IMR-90 (cell line): ENCODE data around the gene RAB3A. TPM values are rescaled to one million over a fixed set of nuclear protein-coding genes. Genes with fewer than 3 reads are reported as not detected.

Source experiments
- ATAC-seq: fragments of 200-7000 bp; cut with Tn5 transposase; 2 replicates; pipeline ENCODE4 v1.9.1; 2020; ENCODE audit warnings: low read depth, mild to moderate bottlenecking, moderate library complexity
- BruUV-seq: library from RNA; stranded (reverse); fragments of 400-500 nt; replicated peaks from 2 replicates; lab custom pipeline; 2021; lab: Mats Ljungman, UMichigan
- CTCF ChIA-PET: fragments of 300-600 bp; formaldehyde crosslinking; extraction: SDS; loops from one replicate; lab custom pipeline; 2021; ENCODE audit warnings: antibody characterized with exemption; lab: Yijun Ruan, JAX
- POLR2A ChIA-PET: fragments of 300-600 bp; sonication (Branson Sonifier 250); formaldehyde crosslinking; loops from one replicate; lab custom pipeline; 2022; ENCODE audit warnings: antibody characterized with exemption; ENCODE audit not compliant: unreplicated experiment; lab: Charles Lee
- DNase-seq: peaks from one replicate; pipeline ENCODE4 v3.0.0; 2013
- H2AFZ ChIP-seq: replicated peaks from 2 replicates; pipeline ENCODE3; 2013; ENCODE audit warnings: low read length, mild to moderate bottlenecking; ENCODE audit not compliant: poor library complexity
- H2AK5ac ChIP-seq: 2 replicates; pipeline ENCODE4 v1.6.1; 2013; ENCODE audit warnings: low read depth, low read length, inconsistent platforms
- H2AK9ac ChIP-seq: replicated peaks from 2 replicates; pipeline ENCODE3; 2013; ENCODE audit warnings: mild to moderate bottlenecking, low read depth, low read length, moderate library complexity; ENCODE audit not compliant: poor library complexity
- H2BK120ac ChIP-seq: 2 replicates; pipeline ENCODE4 v1.6.1; 2013; ENCODE audit warnings: low read depth, low read length, inconsistent platforms
- H2BK15ac ChIP-seq: 3 replicates; pipeline ENCODE4 v1.6.1; 2013; ENCODE audit warnings: low read depth, low read length, inconsistent platforms
- H2BK20ac ChIP-seq: 2 replicates; pipeline ENCODE4 v1.6.1; 2013; ENCODE audit warnings: low read depth, mild to moderate bottlenecking, inconsistent platforms, low read length, moderate library complexity
- H2BK5ac ChIP-seq: 2 replicates; pipeline ENCODE4 v1.6.1; 2013; ENCODE audit warnings: mild to moderate bottlenecking, low read depth, low read length, inconsistent platforms; ENCODE audit not compliant: poor library complexity, severe bottlenecking
- H3K14ac ChIP-seq: replicated peaks from 2 replicates; pipeline ENCODE4 v1.6.1; 2013; ENCODE audit warnings: low read depth, low read length, inconsistent platforms
- H3K18ac ChIP-seq: 2 replicates; pipeline ENCODE4 v1.6.1; 2013; ENCODE audit warnings: low read depth, low read length, control low read depth
- H3K23ac ChIP-seq: 2 replicates; pipeline ENCODE4 v1.6.1; 2013; ENCODE audit warnings: low read depth, low read length, inconsistent platforms
- H3K27ac ChIP-seq: 2 replicates; pipeline ENCODE4 v1.5.1; 2013; ENCODE audit warnings: mild to moderate bottlenecking, control low read depth, low read length; ENCODE audit not compliant: insufficient read depth
- H3K27me3 ChIP-seq: 2 replicates; pipeline ENCODE4 v1.6.1; 2013; ENCODE audit warnings: low read length; ENCODE audit not compliant: control insufficient read depth, insufficient read depth
- H3K36me3 ChIP-seq: 2 replicates; pipeline ENCODE4 v1.6.1; 2013; ENCODE audit warnings: low read length, mixed read lengths; ENCODE audit not compliant: control insufficient read depth, insufficient read depth
- H3K4ac ChIP-seq: 2 replicates; pipeline ENCODE4 v1.6.1; 2013; ENCODE audit warnings: low read depth, low read length, inconsistent platforms
- H3K4me1 ChIP-seq: 2 replicates; pipeline ENCODE4 v1.6.1; 2013; ENCODE audit warnings: low read length, mixed read lengths; ENCODE audit not compliant: control insufficient read depth, insufficient read depth
- H3K4me2 ChIP-seq: 2 replicates; pipeline ENCODE4 v1.6.1; 2013; ENCODE audit warnings: low read depth, mild to moderate bottlenecking, control low read depth, low read length, moderate library complexity
- H3K4me3 ChIP-seq: 2 replicates; pipeline ENCODE4 v1.5.1; 2013; ENCODE audit warnings: low read depth, mild to moderate bottlenecking, control low read depth, low read length, moderate library complexity; ENCODE audit not compliant: insufficient read depth
- H3K56ac ChIP-seq: 2 replicates; pipeline ENCODE4 v1.6.1; 2013; ENCODE audit warnings: low read length, inconsistent platforms; ENCODE audit not compliant: insufficient read depth; ENCODE audit errors: extremely low read depth
- H3K79me1 ChIP-seq, 2 experiments: 2 replicates each; pipeline ENCODE4 v1.6.1; 2013; ENCODE audit warnings: low read length in 2 of 2, inconsistent platforms in 1 of 2, low read depth in 1 of 2
- H3K9ac ChIP-seq: 2 replicates; pipeline ENCODE4 v1.6.1; 2013; ENCODE audit warnings: low read depth, low read length, control low read depth
- H3K9me1 ChIP-seq: 2 replicates; pipeline ENCODE4 v1.6.1; 2013; ENCODE audit warnings: low read length, inconsistent platforms; ENCODE audit not compliant: insufficient read depth
- H3K9me3 ChIP-seq: 2 replicates; pipeline ENCODE4 v1.6.1; 2013; ENCODE audit warnings: low read length; ENCODE audit not compliant: control insufficient read depth, insufficient read depth
- H4K20me1 ChIP-seq: 2 replicates; pipeline ENCODE4 v1.6.1; 2013; ENCODE audit warnings: low read length, inconsistent platforms; ENCODE audit not compliant: insufficient read depth
- H4K5ac ChIP-seq: 2 replicates; pipeline ENCODE4 v1.6.1; 2013; ENCODE audit warnings: mild to moderate bottlenecking, low read depth, low read length, control low read depth
- H4K8ac ChIP-seq, 2 experiments: 2 replicates each; pipeline ENCODE4 v1.6.1; 2013; ENCODE audit warnings: low read depth in 2 of 2, low read length in 2 of 2, control low read depth in 1 of 2, inconsistent platforms in 1 of 2
- H4K91ac ChIP-seq: 2 replicates; pipeline ENCODE4 v1.6.1; 2013; ENCODE audit warnings: low read depth, low read length, inconsistent platforms; ENCODE audit not compliant: insufficient read depth
- BHLHE40 ChIP-seq: fragments of 150-350 bp; IDR thresholded peaks from 2 replicates; pipeline ENCODE4 v1.6.1; 2016; ENCODE audit warnings: mild to moderate bottlenecking, low read depth, low read length
- CEBPB ChIP-seq: IDR thresholded peaks from 2 replicates; pipeline ENCODE4 v1.6.1; 2012; ENCODE audit warnings: low read depth, low read length, improper control_type of control experiment
- CHD1 ChIP-seq: IDR thresholded peaks from 2 replicates; pipeline ENCODE4 v1.6.1; 2012; ENCODE audit warnings: low read depth, low read length, improper control_type of control experiment
- CTCF ChIP-seq: conservative IDR thresholded peaks from 2 replicates; pipeline ENCODE4 v1.5.1; 2012; ENCODE audit warnings: mild to moderate bottlenecking, low read depth, low read length, improper control_type of control experiment
- ELK1 ChIP-seq: fragments of 150-350 bp; IDR thresholded peaks from 2 replicates; pipeline ENCODE4 v1.6.1; 2016; ENCODE audit warnings: low read depth, mild to moderate bottlenecking, low read length, moderate library complexity, borderline replicate concordance
- FOS ChIP-seq: fragments of 150-350 bp; IDR thresholded peaks from 2 replicates; pipeline ENCODE4 v1.6.1; 2016; ENCODE audit warnings: low read depth, low read length
- MAFK ChIP-seq: IDR thresholded peaks from 2 replicates; pipeline ENCODE4 v1.6.1; 2012; ENCODE audit warnings: low read depth, low read length, improper control_type of control experiment
- MAZ ChIP-seq: IDR thresholded peaks from 2 replicates; pipeline ENCODE4 v1.6.1; 2012; ENCODE audit warnings: low read depth, mild to moderate bottlenecking, low read length, improper control_type of control experiment, moderate library complexity, borderline replicate concordance
- MXI1 ChIP-seq: IDR thresholded peaks from 2 replicates; pipeline ENCODE4 v1.6.1; 2012; ENCODE audit warnings: low read depth, mild to moderate bottlenecking, low read length, moderate library complexity, borderline replicate concordance
- NFE2L2 ChIP-seq: fragments of 150-350 bp; IDR thresholded peaks from 2 replicates; pipeline ENCODE4 v1.6.1; 2016; ENCODE audit warnings: low read depth, mild to moderate bottlenecking, low read length
- POLR2A ChIP-seq: IDR thresholded peaks from 2 replicates; pipeline ENCODE4 v1.6.1; 2012; ENCODE audit warnings: mild to moderate bottlenecking, low read depth, low read length
- RAD21 ChIP-seq: IDR thresholded peaks from 2 replicates; pipeline ENCODE4 v1.6.1; 2012; ENCODE audit warnings: low read length, improper control_type of control experiment
- RCOR1 ChIP-seq: IDR thresholded peaks from 2 replicates; pipeline ENCODE4 v1.6.1; 2012; ENCODE audit warnings: mild to moderate bottlenecking, low read length, improper control_type of control experiment; ENCODE audit not compliant: insufficient replicate concordance
- USF2 ChIP-seq: fragments of 150-350 bp; IDR thresholded peaks from 2 replicates; pipeline ENCODE4 v1.6.1; 2017; ENCODE audit warnings: mild to moderate bottlenecking, antibody characterized with exemption, low read length, low read depth
- WGBS, 2 experiments: methylation state at CpG; one replicate each; pipeline versions ENCODE4 v1.1.5 to v1.1.7; 2013; ENCODE audit warnings: missing lambda C conversion rate in 2 of 2; ENCODE audit not compliant: insufficient read length in 1 of 2; ENCODE audit errors: extremely low coverage in 2 of 2; 5-methylcytosine and 5-hydroxymethylcytosine counted together
- dilution Hi-C: fragments of 300-500 bp; cut with HindIII; formaldehyde crosslinking; loops from one replicate; pipeline ENCODE4 v1.14.3; 2018; ENCODE audit warnings: low sequenced_read_pairs; ENCODE audit not compliant: unreplicated experiment
- in situ Hi-C: fragments of 300-500 bp; cut with MboI; formaldehyde crosslinking; loops from 3 replicates; pipeline ENCODE4 v1.14.3; 2019; ENCODE audit warnings: low sequenced_read_pairs, inconsistent platforms, mixed read lengths
- intact Hi-C: fragments of 100-400 bp; cut with micrococcal nuclease; formaldehyde crosslinking; loops from 2 replicates; pipeline ENCODE4 v1.10.0; 2022
- polyA plus RNA-seq, 3 experiments: library from polyadenylated mRNA; depleted of rRNA; stranded (reverse); fragments of >200 nt; gene quantifications; 2 replicates each; pipeline ENCODE4 v1.2.3, GENCODE V29; 2012; ENCODE audit warnings: low replicate concordance in 1 of 3
- total RNA-seq: library from RNA; depleted of rRNA; stranded (reverse); fragments of >200 nt; gene quantifications from 2 replicates; pipeline ENCODE4 v1.2.3, GENCODE V29; 2012

The RAB3A gene
- total and polyA plus RNA-seq, 2 of the 4 experiments (the other 2 are of a cell fraction): 3.0 to 13.6 TPM

GRCh38 chr19:18156841-18157464 is 46.9 kb downstream of the RAB3A start:
- Histone ChIP-seq H3K56ac (no peak overlapping the region), H2AFZ (peak overlapping the region; percentile 70), H3K9ac (peak overlapping the region; percentile 12; the same call in 1 of the 2 replicates), H3K9me1 (peaks cover 11% of the 10 kb centered on the region), H3K27ac (peak overlapping the region; percentile 13; the same call in 1 of the 2 replicates), H2BK20ac (no peak overlapping the region), H2AK5ac (peak overlapping the region; percentile 54), H2BK120ac (no peak overlapping the region; the same call in 1 of the 2 replicates), H4K5ac (no peak overlapping the region; the same call in 1 of the 2 replicates), H2AK9ac (peak overlapping the region; percentile 96), H4K20me1 (peaks cover 29% of the 10 kb centered on the region), H3K23ac (0 out of 2 replicates have a peak overlapping the region, but pooled peaks have one; percentile 14), H3K27me3 (no peaks in the 10 kb centered on the region), H4K91ac (no peak overlapping the region), H3K14ac (no peak overlapping the region), H3K18ac (no peak overlapping the region), H3K4me3 (no peak overlapping the region), H3K4me1 (peaks cover 20% of the 10 kb centered on the region), H3K79me1 (peaks cover 21 to 52% of the 10 kb centered on the region in 2 experiments), H2BK15ac (no peak overlapping the region), H2BK5ac (no peak overlapping the region), H4K8ac (peak overlapping the region in 1 of 2 experiments; percentile 65; a peak in 2 of 4 replicates), H3K9me3 (no peaks in the 10 kb centered on the region), H3K36me3 (peaks cover 17% of the 10 kb centered on the region), H3K4me2 (peak overlapping the region; percentile 10; the same call in 1 of the 2 replicates), H3K4ac (peak overlapping the region; percentile 10; the same call in 1 of the 2 replicates)
- in situ Hi-C loops (no loop called here), dilution Hi-C loops (no loop called here), intact Hi-C loops (loop anchor here (10.0 kb wide), 1 partner anchor 152 kb away; the partner anchor contains the start of gene ARRDC2)
- DNase-seq: peak; percentile 83
- ChIA-PET CTCF (no interaction called here), POLR2A (no interaction called here)
- ATAC-seq: peak; percentile 1; the same call in 1 of the 2 replicates
- 37% methylated on average over 8 of the region's 22 CpGs; no CpG with 5 or more reads in 1 of the 2 experiments for WGBS, 2 experiments
- BruUV-seq: no TSS peak
- TF ChIP-seq CHD1: no peak
- TF ChIP-seq FOS: no peak
- no peak for TF ChIP-seq NFE2L2
- peak; percentile 90 for TF ChIP-seq USF2
- peak; percentile 62; the same call in 1 of the 2 replicates for TF ChIP-seq MXI1
- TF ChIP-seq BHLHE40: no peak
- TF ChIP-seq POLR2A: no peak
- no peak for TF ChIP-seq MAFK
- TF ChIP-seq MAZ: peak; percentile 45; the same call in 1 of the 2 replicates
- TF ChIP-seq CTCF: no peak
- no peak for TF ChIP-seq RCOR1
- TF ChIP-seq ELK1: no peak
- no peak for TF ChIP-seq CEBPB
- no peak for TF ChIP-seq RAD21
